Measurements from ENCODE around the gene MRC2.

DNA sequence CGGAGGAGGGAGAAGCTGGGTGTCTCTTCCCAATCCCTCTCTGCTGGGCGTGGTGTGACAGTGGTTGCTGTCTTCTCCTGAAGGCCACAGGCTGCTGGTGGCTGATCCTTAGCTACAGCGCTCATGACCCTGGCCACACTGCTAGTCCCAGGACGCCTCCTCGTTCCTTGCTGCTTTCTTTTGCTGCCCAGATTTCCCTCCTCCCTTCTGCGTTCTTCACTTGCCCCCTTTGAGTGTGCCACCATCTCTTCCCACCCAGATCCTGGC is 90.1 kb downstream of the MRC2 start:
- TF ChIP-seq, protein P1, sequence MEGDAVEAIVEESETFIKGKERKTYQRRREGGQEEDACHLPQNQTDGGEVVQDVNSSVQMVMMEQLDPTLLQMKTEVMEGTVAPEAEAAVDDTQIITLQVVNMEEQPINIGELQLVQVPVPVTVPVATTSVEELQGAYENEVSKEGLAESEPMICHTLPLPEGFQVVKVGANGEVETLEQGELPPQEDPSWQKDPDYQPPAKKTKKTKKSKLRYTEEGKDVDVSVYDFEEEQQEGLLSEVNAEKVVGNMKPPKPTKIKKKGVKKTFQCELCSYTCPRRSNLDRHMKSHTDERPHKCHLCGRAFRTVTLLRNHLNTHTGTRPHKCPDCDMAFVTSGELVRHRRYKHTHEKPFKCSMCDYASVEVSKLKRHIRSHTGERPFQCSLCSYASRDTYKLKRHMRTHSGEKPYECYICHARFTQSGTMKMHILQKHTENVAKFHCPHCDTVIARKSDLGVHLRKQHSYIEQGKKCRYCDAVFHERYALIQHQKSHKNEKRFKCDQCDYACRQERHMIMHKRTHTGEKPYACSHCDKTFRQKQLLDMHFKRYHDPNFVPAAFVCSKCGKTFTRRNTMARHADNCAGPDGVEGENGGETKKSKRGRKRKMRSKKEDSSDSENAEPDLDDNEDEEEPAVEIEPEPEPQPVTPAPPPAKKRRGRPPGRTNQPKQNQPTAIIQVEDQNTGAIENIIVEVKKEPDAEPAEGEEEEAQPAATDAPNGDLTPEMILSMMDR (IDR thresholded peaks at IDR 0.05; ENCODE audit: poor library complexity): no peak
- TF ChIP-seq EZH2 (IDR thresholded peaks at IDR 0.05; ENCODE audit: borderline replicate concordance): no peak

Measured in hepatocyte (in vitro differentiated cells).